Hepatocyte (in vitro differentiated cells): Measurements from ENCODE around the gene DSCAM. TPM values are rescaled to one million over a fixed set of nuclear protein-coding genes. Genes with fewer than 3 reads are reported as not detected.

ENCODE experiments used
- DNase-seq: peaks from one replicate; pipeline ENCODE4 v3.0.0-alpha.2; 2016; ENCODE audit warnings: low spot score
- H2AFZ ChIP-seq: fragments of 200-600 bp; sonication (generic); 2 replicates; pipeline ENCODE4 v1.6.0; 2016; ENCODE audit warnings: antibody characterized with exemption, mild to moderate bottlenecking
- H3K27ac ChIP-seq: fragments of 200-600 bp; sonication (generic); 2 replicates; pipeline ENCODE4 v1.5.1; 2016; ENCODE audit warnings: mild to moderate bottlenecking
- H3K27me3 ChIP-seq: fragments of 200-600 bp; sonication (generic); 2 replicates; pipeline ENCODE4 v1.6.1; 2016
- H3K36me3 ChIP-seq: fragments of 200-600 bp; sonication (generic); replicated peaks from 2 replicates; pipeline ENCODE4 v1.5.1; 2016; ENCODE audit warnings: low read depth; ENCODE audit not compliant: insufficient read depth
- H3K4me1 ChIP-seq: fragments of 200-600 bp; sonication (generic); 2 replicates; pipeline ENCODE4 v1.5.1; 2016; ENCODE audit warnings: mild to moderate bottlenecking, moderate library complexity; ENCODE audit not compliant: insufficient read depth
- H3K4me2 ChIP-seq: fragments of 200-600 bp; sonication (generic); 2 replicates; pipeline ENCODE4 v1.6.0; 2016
- H3K4me3 ChIP-seq: fragments of 200-600 bp; sonication (generic); 2 replicates; pipeline ENCODE4 v1.5.1; 2016; ENCODE audit warnings: mild to moderate bottlenecking
- H3K79me2 ChIP-seq: fragments of 200-600 bp; sonication (generic); 2 replicates; pipeline ENCODE4 v1.6.0; 2017; ENCODE audit warnings: mild to moderate bottlenecking
- H3K9me2 ChIP-seq: fragments of 200-600 bp; sonication (generic); replicated peaks from 2 replicates; pipeline ENCODE4 v1.6.0; 2017; ENCODE audit warnings: mild to moderate bottlenecking; ENCODE audit not compliant: insufficient read depth
- H3K9me3 ChIP-seq: fragments of 200-600 bp; sonication (generic); 2 replicates; pipeline ENCODE4 v1.5.1; 2016; ENCODE audit warnings: low read depth, mild to moderate bottlenecking
- H4K20me1 ChIP-seq: fragments of 200-600 bp; sonication (generic); 2 replicates; pipeline ENCODE4 v1.6.0; 2016; ENCODE audit warnings: mild to moderate bottlenecking; ENCODE audit not compliant: insufficient read depth, poor library complexity, severe bottlenecking
- CTCF ChIP-seq: fragments of 200-600 bp; sonication (generic); IDR thresholded peaks from 2 replicates; pipeline ENCODE4 v1.5.1; 2016; ENCODE audit warnings: antibody characterized with exemption, mild to moderate bottlenecking; ENCODE audit not compliant: poor library complexity
- EZH2 ChIP-seq: fragments of 200-600 bp; sonication (generic); IDR thresholded peaks from 2 replicates; pipeline ENCODE4 v1.6.1; 2016; ENCODE audit warnings: antibody characterized with exemption, mild to moderate bottlenecking, borderline replicate concordance
- EZH2phosphoT487 ChIP-seq: fragments of 200-600 bp; sonication (generic); IDR thresholded peaks from one replicate; pipeline ENCODE4 v1.6.1; 2018; ENCODE audit warnings: antibody characterized with exemption, mild to moderate bottlenecking, low read depth, moderate library complexity; ENCODE audit not compliant: unreplicated experiment, severe bottlenecking
- WGBS: methylation state at CpG from one replicate; pipeline ENCODE4 v1.1.6; 2016; ENCODE audit warnings: low lambda C conversion rate; ENCODE audit errors: missing lambda C conversion rate; 5-methylcytosine and 5-hydroxymethylcytosine counted together
- polyA plus RNA-seq: library from polyadenylated mRNA; unstranded; fragments of >200 nt; fragmentation: Nextera tagmentation; extraction: Ambion mirVana; gene quantifications from 2 replicates; pipeline ENCODE4 v1.2.1, GENCODE V29; 2016
- total RNA-seq: library from RNA; depleted of rRNA; stranded (reverse); fragments of >200 nt; gene quantifications from 2 replicates; pipeline ENCODE4 v1.2.3, GENCODE V29; 2014

Gene DSCAM
- total and polyA plus RNA-seq, 2 experiments from 2014 or later = 0.33 TPM; not detected in 1

GRCh38 chr21:40681164-40681859 is 165.6 kb downstream of the DSCAM start:
- 85% methylated on average over 9 of the region's 9 CpGs for WGBS
- Histone ChIP-seq H3K4me1 (no peaks in the 10 kb centered on the region), H3K27me3 (no peaks in the 10 kb centered on the region), H3K36me3 (no peaks in the 10 kb centered on the region), H3K4me2 (no peak overlapping the region), H3K9me2 (no peaks in the 10 kb centered on the region), H3K79me2 (no peaks in the 10 kb centered on the region), H3K27ac (no peak overlapping the region), H3K9me3 (no peaks in the 10 kb centered on the region), H4K20me1 (no peaks in the 10 kb centered on the region), H3K4me3 (no peak overlapping the region), H2AFZ (no peak overlapping the region)
- no peak for TF ChIP-seq CTCF
- TF ChIP-seq EZH2phosphoT487 = no peak
- TF ChIP-seq EZH2 = no peak
- no peak for DNase-seq

GRCh38 chr21:40680311-40680710 is 166.6 kb downstream of the DSCAM start:
- no peaks in the 10 kb centered on the region for H3K9me3 ChIP-seq
- TF ChIP-seq CTCF = no peak
- TF ChIP-seq EZH2 = no peak
- no peak for TF ChIP-seq EZH2phosphoT487
- H3K4me2 ChIP-seq = no peak overlapping the region
- DNase-seq = no peak
- no peak overlapping the region for H3K4me3 ChIP-seq
- H3K27me3 ChIP-seq = no peaks in the 10 kb centered on the region
- no peaks in the 10 kb centered on the region for H3K79me2 ChIP-seq
- no peaks in the 10 kb centered on the region for H4K20me1 ChIP-seq
- H3K36me3 ChIP-seq = no peaks in the 10 kb centered on the region
- H3K9me2 ChIP-seq = no peaks in the 10 kb centered on the region
- no peak overlapping the region for H2AFZ ChIP-seq
- no peaks in the 10 kb centered on the region for H3K4me1 ChIP-seq
- no peak overlapping the region for H3K27ac ChIP-seq
- 46% methylated on average over 1 of the region's 1 CpG for WGBS

GRCh38 chr21:40678681-40679284 is 168.2 kb downstream of the DSCAM start:
- Histone ChIP-seq H3K9me3 (no peaks in the 10 kb centered on the region), H3K4me1 (no peaks in the 10 kb centered on the region), H3K79me2 (no peaks in the 10 kb centered on the region), H2AFZ (no peak overlapping the region), H3K9me2 (no peaks in the 10 kb centered on the region), H3K4me2 (no peak overlapping the region), H3K27me3 (no peaks in the 10 kb centered on the region), H3K27ac (no peak overlapping the region), H4K20me1 (no peaks in the 10 kb centered on the region), H3K36me3 (no peaks in the 10 kb centered on the region), H3K4me3 (no peak overlapping the region)
- TF ChIP-seq CTCF (no peak), EZH2phosphoT487 (no peak), EZH2 (no peak)
- 86% methylated on average over 8 of the region's 8 CpGs for WGBS
- no peak for DNase-seq
